IMR-90 (cell line): ENCODE results near the gene RNF111. TPM values are rescaled to one million over a fixed set of nuclear protein-coding genes. Genes with fewer than 3 reads are reported as not detected.

ENCODE experiments used
- ATAC-seq: fragments of 200-7000 bp; cut with Tn5 transposase; 2 replicates; pipeline ENCODE4 v1.9.1; 2020; ENCODE audit warnings: low read depth, mild to moderate bottlenecking, moderate library complexity
- BruUV-seq: library from RNA; stranded (reverse); fragments of 400-500 nt; replicated peaks from 2 replicates; lab custom pipeline; 2021; lab: Mats Ljungman, UMichigan
- CTCF ChIA-PET: fragments of 300-600 bp; formaldehyde crosslinking; extraction: SDS; loops from one replicate; lab custom pipeline; 2021; ENCODE audit warnings: antibody characterized with exemption; lab: Yijun Ruan, JAX
- POLR2A ChIA-PET: fragments of 300-600 bp; sonication (Branson Sonifier 250); formaldehyde crosslinking; loops from one replicate; lab custom pipeline; 2022; ENCODE audit warnings: antibody characterized with exemption; ENCODE audit not compliant: unreplicated experiment; lab: Charles Lee
- DNase-seq: peaks from one replicate; pipeline ENCODE4 v3.0.0; 2013
- H2AFZ ChIP-seq: replicated peaks from 2 replicates; pipeline ENCODE3; 2013; ENCODE audit warnings: low read length, mild to moderate bottlenecking; ENCODE audit not compliant: poor library complexity
- H2AK5ac ChIP-seq: 2 replicates; pipeline ENCODE4 v1.6.1; 2013; ENCODE audit warnings: low read depth, low read length, inconsistent platforms
- H2AK9ac ChIP-seq: replicated peaks from 2 replicates; pipeline ENCODE3; 2013; ENCODE audit warnings: mild to moderate bottlenecking, low read depth, low read length, moderate library complexity; ENCODE audit not compliant: poor library complexity
- H2BK120ac ChIP-seq: 2 replicates; pipeline ENCODE4 v1.6.1; 2013; ENCODE audit warnings: low read depth, low read length, inconsistent platforms
- H2BK15ac ChIP-seq: 3 replicates; pipeline ENCODE4 v1.6.1; 2013; ENCODE audit warnings: low read depth, low read length, inconsistent platforms
- H2BK20ac ChIP-seq: 2 replicates; pipeline ENCODE4 v1.6.1; 2013; ENCODE audit warnings: low read depth, mild to moderate bottlenecking, inconsistent platforms, low read length, moderate library complexity
- H2BK5ac ChIP-seq: 2 replicates; pipeline ENCODE4 v1.6.1; 2013; ENCODE audit warnings: mild to moderate bottlenecking, low read depth, low read length, inconsistent platforms; ENCODE audit not compliant: poor library complexity, severe bottlenecking
- H3K14ac ChIP-seq: replicated peaks from 2 replicates; pipeline ENCODE4 v1.6.1; 2013; ENCODE audit warnings: low read depth, low read length, inconsistent platforms
- H3K18ac ChIP-seq: 2 replicates; pipeline ENCODE4 v1.6.1; 2013; ENCODE audit warnings: low read depth, low read length, control low read depth
- H3K23ac ChIP-seq: 2 replicates; pipeline ENCODE4 v1.6.1; 2013; ENCODE audit warnings: low read depth, low read length, inconsistent platforms
- H3K27ac ChIP-seq: 2 replicates; pipeline ENCODE4 v1.5.1; 2013; ENCODE audit warnings: mild to moderate bottlenecking, control low read depth, low read length; ENCODE audit not compliant: insufficient read depth
- H3K27me3 ChIP-seq: 2 replicates; pipeline ENCODE4 v1.6.1; 2013; ENCODE audit warnings: low read length; ENCODE audit not compliant: control insufficient read depth, insufficient read depth
- H3K36me3 ChIP-seq: 2 replicates; pipeline ENCODE4 v1.6.1; 2013; ENCODE audit warnings: low read length, mixed read lengths; ENCODE audit not compliant: control insufficient read depth, insufficient read depth
- H3K4ac ChIP-seq: 2 replicates; pipeline ENCODE4 v1.6.1; 2013; ENCODE audit warnings: low read depth, low read length, inconsistent platforms
- H3K4me1 ChIP-seq: 2 replicates; pipeline ENCODE4 v1.6.1; 2013; ENCODE audit warnings: low read length, mixed read lengths; ENCODE audit not compliant: control insufficient read depth, insufficient read depth
- H3K4me2 ChIP-seq: 2 replicates; pipeline ENCODE4 v1.6.1; 2013; ENCODE audit warnings: low read depth, mild to moderate bottlenecking, control low read depth, low read length, moderate library complexity
- H3K4me3 ChIP-seq: 2 replicates; pipeline ENCODE4 v1.5.1; 2013; ENCODE audit warnings: low read depth, mild to moderate bottlenecking, control low read depth, low read length, moderate library complexity; ENCODE audit not compliant: insufficient read depth
- H3K56ac ChIP-seq: 2 replicates; pipeline ENCODE4 v1.6.1; 2013; ENCODE audit warnings: low read length, inconsistent platforms; ENCODE audit not compliant: insufficient read depth; ENCODE audit errors: extremely low read depth
- H3K79me1 ChIP-seq, 2 experiments: 2 replicates each; pipeline ENCODE4 v1.6.1; 2013; ENCODE audit warnings: low read length in 2 of 2, inconsistent platforms in 1 of 2, low read depth in 1 of 2
- H3K9ac ChIP-seq: 2 replicates; pipeline ENCODE4 v1.6.1; 2013; ENCODE audit warnings: low read depth, low read length, control low read depth
- H3K9me1 ChIP-seq: 2 replicates; pipeline ENCODE4 v1.6.1; 2013; ENCODE audit warnings: low read length, inconsistent platforms; ENCODE audit not compliant: insufficient read depth
- H3K9me3 ChIP-seq: 2 replicates; pipeline ENCODE4 v1.6.1; 2013; ENCODE audit warnings: low read length; ENCODE audit not compliant: control insufficient read depth, insufficient read depth
- H4K20me1 ChIP-seq: 2 replicates; pipeline ENCODE4 v1.6.1; 2013; ENCODE audit warnings: low read length, inconsistent platforms; ENCODE audit not compliant: insufficient read depth
- H4K5ac ChIP-seq: 2 replicates; pipeline ENCODE4 v1.6.1; 2013; ENCODE audit warnings: mild to moderate bottlenecking, low read depth, low read length, control low read depth
- H4K8ac ChIP-seq, 2 experiments: 2 replicates each; pipeline ENCODE4 v1.6.1; 2013; ENCODE audit warnings: low read depth in 2 of 2, low read length in 2 of 2, control low read depth in 1 of 2, inconsistent platforms in 1 of 2
- H4K91ac ChIP-seq: 2 replicates; pipeline ENCODE4 v1.6.1; 2013; ENCODE audit warnings: low read depth, low read length, inconsistent platforms; ENCODE audit not compliant: insufficient read depth
- BHLHE40 ChIP-seq: fragments of 150-350 bp; IDR thresholded peaks from 2 replicates; pipeline ENCODE4 v1.6.1; 2016; ENCODE audit warnings: mild to moderate bottlenecking, low read depth, low read length
- CEBPB ChIP-seq: IDR thresholded peaks from 2 replicates; pipeline ENCODE4 v1.6.1; 2012; ENCODE audit warnings: low read depth, low read length, improper control_type of control experiment
- CHD1 ChIP-seq: IDR thresholded peaks from 2 replicates; pipeline ENCODE4 v1.6.1; 2012; ENCODE audit warnings: low read depth, low read length, improper control_type of control experiment
- CTCF ChIP-seq: conservative IDR thresholded peaks from 2 replicates; pipeline ENCODE4 v1.5.1; 2012; ENCODE audit warnings: mild to moderate bottlenecking, low read depth, low read length, improper control_type of control experiment
- ELK1 ChIP-seq: fragments of 150-350 bp; IDR thresholded peaks from 2 replicates; pipeline ENCODE4 v1.6.1; 2016; ENCODE audit warnings: low read depth, mild to moderate bottlenecking, low read length, moderate library complexity, borderline replicate concordance
- FOS ChIP-seq: fragments of 150-350 bp; IDR thresholded peaks from 2 replicates; pipeline ENCODE4 v1.6.1; 2016; ENCODE audit warnings: low read depth, low read length
- MAFK ChIP-seq: IDR thresholded peaks from 2 replicates; pipeline ENCODE4 v1.6.1; 2012; ENCODE audit warnings: low read depth, low read length, improper control_type of control experiment
- MXI1 ChIP-seq: IDR thresholded peaks from 2 replicates; pipeline ENCODE4 v1.6.1; 2012; ENCODE audit warnings: low read depth, mild to moderate bottlenecking, low read length, moderate library complexity, borderline replicate concordance
- NFE2L2 ChIP-seq: fragments of 150-350 bp; IDR thresholded peaks from 2 replicates; pipeline ENCODE4 v1.6.1; 2016; ENCODE audit warnings: low read depth, mild to moderate bottlenecking, low read length
- POLR2A ChIP-seq: IDR thresholded peaks from 2 replicates; pipeline ENCODE4 v1.6.1; 2012; ENCODE audit warnings: mild to moderate bottlenecking, low read depth, low read length
- RAD21 ChIP-seq: IDR thresholded peaks from 2 replicates; pipeline ENCODE4 v1.6.1; 2012; ENCODE audit warnings: low read length, improper control_type of control experiment
- RCOR1 ChIP-seq: IDR thresholded peaks from 2 replicates; pipeline ENCODE4 v1.6.1; 2012; ENCODE audit warnings: mild to moderate bottlenecking, low read length, improper control_type of control experiment; ENCODE audit not compliant: insufficient replicate concordance
- RFX5 ChIP-seq: IDR thresholded peaks from 2 replicates; pipeline ENCODE4 v1.8.0; 2012; ENCODE audit warnings: low read depth, mild to moderate bottlenecking, low read length, moderate library complexity
- SMC3 ChIP-seq: fragments of 150-350 bp; IDR thresholded peaks from 2 replicates; pipeline ENCODE4 v1.6.1; 2016; ENCODE audit warnings: low read depth, mild to moderate bottlenecking, antibody characterized with exemption, low read length, moderate library complexity
- USF2 ChIP-seq: fragments of 150-350 bp; IDR thresholded peaks from 2 replicates; pipeline ENCODE4 v1.6.1; 2017; ENCODE audit warnings: mild to moderate bottlenecking, antibody characterized with exemption, low read length, low read depth
- WGBS, 2 experiments: methylation state at CpG; one replicate each; pipeline versions ENCODE4 v1.1.5 to v1.1.7; 2013; ENCODE audit warnings: missing lambda C conversion rate in 2 of 2; ENCODE audit not compliant: insufficient read length in 1 of 2; ENCODE audit errors: extremely low coverage in 2 of 2; 5-methylcytosine and 5-hydroxymethylcytosine counted together
- dilution Hi-C: fragments of 300-500 bp; cut with HindIII; formaldehyde crosslinking; loops from one replicate; pipeline ENCODE4 v1.14.3; 2018; ENCODE audit warnings: low sequenced_read_pairs; ENCODE audit not compliant: unreplicated experiment
- in situ Hi-C: fragments of 300-500 bp; cut with MboI; formaldehyde crosslinking; loops from 3 replicates; pipeline ENCODE4 v1.14.3; 2019; ENCODE audit warnings: low sequenced_read_pairs, inconsistent platforms, mixed read lengths
- intact Hi-C: fragments of 100-400 bp; cut with micrococcal nuclease; formaldehyde crosslinking; loops from 2 replicates; pipeline ENCODE4 v1.10.0; 2022
- polyA plus RNA-seq, 3 experiments: library from polyadenylated mRNA; depleted of rRNA; stranded (reverse); fragments of >200 nt; gene quantifications; 2 replicates each; pipeline ENCODE4 v1.2.3, GENCODE V29; 2012; ENCODE audit warnings: low replicate concordance in 1 of 3
- total RNA-seq: library from RNA; depleted of rRNA; stranded (reverse); fragments of >200 nt; gene quantifications from 2 replicates; pipeline ENCODE4 v1.2.3, GENCODE V29; 2012

RNF111 gene
- total and polyA plus RNA-seq, 2 of the 4 experiments (the other 2 are of a cell fraction), result 13.5 to 20.1 TPM

- Histone ChIP-seq H2BK120ac (no peak overlapping the region), H2AK5ac (no peak overlapping the region), H3K4me3 (no peak overlapping the region), H4K5ac (no peak overlapping the region), H4K20me1 (peaks cover 10% of the 10 kb centered on the region), H4K8ac (no peak overlapping the region), H3K9me3 (no peaks in the 10 kb centered on the region), H3K79me1 (peaks cover 18 to 34% of the 10 kb centered on the region in 2 experiments), H2AK9ac (no peak overlapping the region), H2AFZ (no peak overlapping the region), H3K9ac (no peak overlapping the region), H3K4me1 (no peaks in the 10 kb centered on the region), H2BK20ac (no peak overlapping the region), H3K23ac (no peak overlapping the region), H2BK5ac (peak overlapping the region; percentile 30), H3K27me3 (no peaks in the 10 kb centered on the region), H3K4me2 (no peak overlapping the region), H3K18ac (no peak overlapping the region), H4K91ac (no peak overlapping the region), H2BK15ac (no peak overlapping the region), H3K27ac (no peak overlapping the region), H3K56ac (no peak overlapping the region), H3K4ac (no peak overlapping the region), H3K9me1 (no peaks in the 10 kb centered on the region), H3K14ac (no peak overlapping the region), H3K36me3 (peaks cover 12% of the 10 kb centered on the region)
- dilution Hi-C loops (no loop called here), in situ Hi-C loops (no loop called here), intact Hi-C loops (loop anchor here (5.0 kb wide), 1 partner anchor 40 kb away; no protein-coding TSS in a partner anchor)
- no TSS peak for BruUV-seq
- DNase-seq, result no peak
- CTCF ChIA-PET, result no interaction called here
- no peak for ATAC-seq
- POLR2A ChIA-PET, result no interaction called here
- WGBS, 2 experiments, result no CpG with 5 or more reads among the region's 2 CpGs
- TF ChIP-seq RCOR1 (no peak), MXI1 (no peak), POLR2A (no peak), MAFK (no peak), NFE2L2 (no peak), RAD21 (no peak), SMC3 (no peak), USF2 (no peak), CHD1 (no peak), RFX5 (no peak), FOS (no peak), ELK1 (no peak), CEBPB (no peak), BHLHE40 (no peak), CTCF (no peak)
These were observed 64.7 kb downstream of the RNF111 start for GRCh38 chr15:59051873-59052861.
